HepG2 (cell line): Measurements from ENCODE around the gene CDC37. TPM values are rescaled to one million over a fixed set of nuclear protein-coding genes. Genes with fewer than 3 reads are reported as not detected.

Source experiments
- ADNP ChIP-seq: sonication (generic); formaldehyde crosslinking; IDR thresholded peaks from 2 replicates; pipeline ENCODE4 v1.4.0; 2020; ENCODE audit warnings: missing genetic modification reagents
- ATRX ChIP-seq: sonication (generic); formaldehyde crosslinking; IDR thresholded peaks from 2 replicates; pipeline ENCODE4 v1.4.0; 2020; ENCODE audit warnings: missing genetic modification reagents, borderline replicate concordance
- CHCHD3 ChIP-seq: sonication (generic); formaldehyde crosslinking; IDR thresholded peaks from 2 replicates; pipeline ENCODE4 v1.8.0; 2022; ENCODE audit warnings: mild to moderate bottlenecking, missing genetic modification reagents, moderate library complexity
- FOXK2 ChIP-seq: fragments of 450-650 bp; IDR thresholded peaks from 2 replicates; pipeline ENCODE4 v1.6.1; 2016
- GTF2F1 ChIP-seq: fragments of 150-350 bp; IDR thresholded peaks from 2 replicates; pipeline ENCODE4 v1.6.1; 2014; ENCODE audit warnings: low read length
- HDAC2 ChIP-seq: sonication (generic); formaldehyde crosslinking; IDR thresholded peaks from 2 replicates; pipeline ENCODE4 v1.4.0; 2020; ENCODE audit warnings: missing genetic modification reagents
- HNRNPUL1 ChIP-seq: fragments of 200-400 bp; formaldehyde crosslinking; IDR thresholded peaks from 2 replicates; pipeline ENCODE4 v1.6.1; 2017; ENCODE audit warnings: low read depth, mild to moderate bottlenecking, low read length, moderate library complexity
- IRF2 ChIP-seq: IDR thresholded peaks from 2 replicates; pipeline ENCODE4 v1.6.1; 2018; ENCODE audit warnings: missing genetic modification reagents, missing compliant biosample characterization
- PTBP1 ChIP-seq: fragments of 200-400 bp; formaldehyde crosslinking; IDR thresholded peaks from 2 replicates; pipeline ENCODE4 v1.6.1; 2018; ENCODE audit warnings: low read length, low read depth; ENCODE audit not compliant: poor library complexity, severe bottlenecking
- SRSF1 ChIP-seq: fragments of 200-400 bp; formaldehyde crosslinking; optimal IDR thresholded peaks from 2 replicates; pipeline ENCODE3; 2017; ENCODE audit warnings: mild to moderate bottlenecking, low read depth, low read length, moderate library complexity
- SRSF4 ChIP-seq: fragments of 200-400 bp; formaldehyde crosslinking; IDR thresholded peaks from one replicate; pipeline ENCODE4 v1.6.1; 2018; ENCODE audit warnings: mild to moderate bottlenecking, low read depth, low read length, moderate library complexity; ENCODE audit not compliant: poor library complexity, severe bottlenecking
- ZNF282 ChIP-seq: fragments of 450-650 bp; IDR thresholded peaks from 2 replicates; pipeline ENCODE4 v1.6.1; 2018; ENCODE audit not compliant: partially characterized antibody
- ZNF33B ChIP-seq: sonication (generic); formaldehyde crosslinking; IDR thresholded peaks from 2 replicates; pipeline ENCODE4 v1.5.1; 2020; ENCODE audit warnings: mild to moderate bottlenecking, missing genetic modification reagents
- ZNF34 ChIP-seq: sonication (generic); formaldehyde crosslinking; IDR thresholded peaks from 2 replicates; pipeline ENCODE4 v1.4.0; 2020; ENCODE audit warnings: mild to moderate bottlenecking, missing genetic modification reagents, borderline replicate concordance
- ZNF44 ChIP-seq: sonication (generic); formaldehyde crosslinking; IDR thresholded peaks from 2 replicates; pipeline ENCODE4 v1.5.1; 2020; ENCODE audit warnings: mild to moderate bottlenecking, missing genetic modification reagents
- ZNF598 ChIP-seq: sonication (generic); formaldehyde crosslinking; IDR thresholded peaks from 2 replicates; pipeline ENCODE4 v1.5.1; 2020; ENCODE audit warnings: mild to moderate bottlenecking, missing genetic modification reagents, borderline replicate concordance
- ZNF768 ChIP-seq: sonication (generic); formaldehyde crosslinking; IDR thresholded peaks from 2 replicates; pipeline ENCODE4 v1.4.0; 2020; ENCODE audit warnings: missing genetic modification reagents
- polyA plus RNA-seq, 8 experiments: library from polyadenylated mRNA; depleted of rRNA in 3 of 8; stranded (reverse) in 7 of 8; unstranded in 1 of 8; fragments of >200 nt; fragmentation: Illumina TruSeq in 4 of 8; extraction: Trizol in 4 of 8; gene quantifications; 2 replicates each; pipeline versions ENCODE4 v1.2.1 to v1.2.3, GENCODE V29; 2011 to 2016; ENCODE audit warnings: low read depth in 4 of 8, missing spikeins in 1 of 8, mixed read lengths in 1 of 8; ENCODE audit not compliant: insufficient read depth in 1 of 8
- total RNA-seq, 5 experiments: library from RNA; depleted of rRNA; stranded (reverse); fragments of >200 nt; fragmentation: Illumina TruSeq; extraction: Trizol; gene quantifications; 2 replicates each; pipeline ENCODE4 v1.2.3, GENCODE V29; 2016; ENCODE audit warnings: low read depth in 1 of 5
- TF ChIP-seq, protein P1 (sequence below): sonication (generic); formaldehyde crosslinking; IDR thresholded peaks from 2 replicates; pipeline ENCODE4 v1.8.1; 2023; ENCODE audit warnings: mild to moderate bottlenecking, moderate library complexity, missing genetic modification reagents
- TF ChIP-seq, protein P2 (sequence below): sonication (generic); formaldehyde crosslinking; IDR thresholded peaks from 2 replicates; pipeline ENCODE4 v1.5.1; 2020; ENCODE audit warnings: mild to moderate bottlenecking, missing genetic modification reagents
- TF ChIP-seq, protein P3 (sequence below): sonication (generic); formaldehyde crosslinking; IDR thresholded peaks from 2 replicates; pipeline ENCODE4 v1.5.0; 2020; ENCODE audit warnings: missing genetic modification reagents
- TF ChIP-seq, protein P4 (sequence below): sonication (generic); formaldehyde crosslinking; IDR thresholded peaks from 2 replicates; pipeline ENCODE4 v1.5.1; 2020; ENCODE audit warnings: mild to moderate bottlenecking, missing genetic modification reagents, moderate library complexity

Gene CDC37
- total and polyA plus RNA-seq, 2 of the 13 experiments (the other 11 are each of a cell fraction or from before 2014, with no cell fraction given), result 158 to 177 TPM

DNA sequence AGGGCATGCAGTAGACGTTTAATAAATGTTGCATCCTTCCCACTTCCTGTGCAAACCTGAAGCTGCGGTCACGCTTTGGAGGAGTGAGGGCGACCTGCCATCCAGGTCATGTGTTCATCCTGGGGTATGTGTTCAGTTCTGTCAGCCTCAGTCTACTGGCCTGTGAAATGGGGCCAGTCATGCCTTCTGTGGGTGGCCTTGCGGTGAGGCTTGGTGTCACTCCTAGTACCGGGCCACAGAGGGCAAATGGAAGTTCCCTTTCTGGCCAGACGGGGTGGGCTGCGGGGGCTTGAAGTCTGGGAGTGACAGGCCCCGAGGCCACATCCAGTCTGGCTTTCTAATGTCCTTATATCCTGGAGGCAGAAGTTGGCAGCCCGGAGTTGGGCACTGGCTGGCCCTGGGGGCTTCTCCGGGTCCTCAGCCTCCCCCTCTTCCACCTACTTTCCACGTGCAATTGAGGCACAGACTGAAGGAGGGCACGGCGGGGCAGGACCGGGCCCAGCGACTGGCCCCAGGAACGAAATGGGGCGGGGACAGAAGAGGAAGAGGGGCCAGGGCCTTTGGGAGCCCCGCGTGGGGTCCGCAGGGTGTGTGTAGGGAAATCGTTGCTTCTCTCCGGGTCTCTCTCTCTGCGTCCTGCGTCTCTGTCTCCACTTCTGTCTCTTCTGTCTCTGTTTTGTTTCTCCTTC is 28.1 kb upstream of the CDC37 start (continued):
- no peak for TF ChIP-seq PTBP1
- no peak for TF ChIP-seq HNRNPUL1
- no peak for TF ChIP-seq SRSF4
- TF ChIP-seq CHCHD3 (CRISPR knock-in tag), result no peak
- no peak for TF ChIP-seq ZNF44 (CRISPR knock-in tag)
- TF ChIP-seq, protein P1, sequence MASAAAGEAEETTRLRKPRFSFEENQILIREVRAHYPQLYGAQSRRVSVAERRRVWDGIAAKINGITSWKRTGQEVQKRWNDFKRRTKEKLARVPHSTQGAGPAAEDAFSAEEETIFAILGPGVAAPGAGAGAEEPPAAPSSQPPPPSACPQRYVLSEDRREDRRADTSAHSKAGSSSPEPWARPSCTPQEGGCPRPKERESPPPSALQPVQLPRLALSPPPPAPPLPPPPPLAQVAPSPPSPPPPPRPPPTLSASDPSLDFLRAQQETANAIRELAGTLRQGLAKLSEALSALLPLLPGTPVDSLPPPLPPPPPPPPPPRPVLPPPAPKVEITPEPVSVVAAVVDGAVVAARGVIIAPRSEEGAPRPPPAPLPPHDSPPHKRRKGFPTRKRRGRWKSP (CRISPR knock-in tag), result no peak
- no peak for TF ChIP-seq ATRX
- TF ChIP-seq ZNF282, result no peak
- TF ChIP-seq, protein P2, sequence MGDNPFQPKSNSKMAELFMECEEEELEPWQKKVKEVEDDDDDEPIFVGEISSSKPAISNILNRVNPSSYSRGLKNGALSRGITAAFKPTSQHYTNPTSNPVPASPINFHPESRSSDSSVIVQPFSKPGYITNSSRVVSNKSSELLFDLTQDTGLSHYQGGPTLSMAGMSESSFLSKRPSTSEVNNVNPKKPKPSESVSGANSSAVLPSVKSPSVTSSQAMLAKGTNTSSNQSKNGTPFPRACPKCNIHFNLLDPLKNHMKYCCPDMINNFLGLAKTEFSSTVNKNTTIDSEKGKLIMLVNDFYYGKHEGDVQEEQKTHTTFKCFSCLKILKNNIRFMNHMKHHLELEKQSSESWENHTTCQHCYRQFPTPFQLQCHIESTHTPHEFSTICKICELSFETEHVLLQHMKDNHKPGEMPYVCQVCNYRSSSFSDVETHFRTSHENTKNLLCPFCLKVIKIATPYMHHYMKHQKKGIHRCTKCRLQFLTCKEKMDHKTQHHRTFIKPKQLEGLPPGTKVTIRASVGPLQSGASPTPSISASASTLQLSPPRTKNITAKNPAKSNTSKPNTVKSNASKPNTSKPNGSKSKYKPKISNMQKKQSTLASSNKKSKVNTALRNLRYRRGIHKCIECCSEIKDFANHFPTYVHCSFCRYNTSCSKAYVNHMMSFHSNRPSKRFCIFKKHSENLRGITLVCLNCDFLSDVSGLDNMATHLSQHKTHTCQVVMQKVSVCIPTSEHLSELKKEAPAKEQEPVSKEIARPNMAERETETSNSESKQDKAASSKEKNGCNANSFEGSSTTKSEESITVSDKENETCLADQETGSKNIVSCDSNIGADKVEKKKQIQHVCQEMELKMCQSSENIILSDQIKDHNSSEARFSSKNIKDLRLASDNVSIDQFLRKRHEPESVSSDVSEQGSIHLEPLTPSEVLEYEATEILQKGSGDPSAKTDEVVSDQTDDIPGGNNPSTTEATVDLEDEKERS (CRISPR knock-in tag), result no peak
- no peak for TF ChIP-seq SRSF1
- TF ChIP-seq ZNF768 (CRISPR knock-in tag), result peak; percentile 6; the same call in 1 of the 2 replicates
- TF ChIP-seq IRF2, result 0 out of 2 replicates have a peak, but pooled peaks have one; percentile 5
- TF ChIP-seq, protein P3, sequence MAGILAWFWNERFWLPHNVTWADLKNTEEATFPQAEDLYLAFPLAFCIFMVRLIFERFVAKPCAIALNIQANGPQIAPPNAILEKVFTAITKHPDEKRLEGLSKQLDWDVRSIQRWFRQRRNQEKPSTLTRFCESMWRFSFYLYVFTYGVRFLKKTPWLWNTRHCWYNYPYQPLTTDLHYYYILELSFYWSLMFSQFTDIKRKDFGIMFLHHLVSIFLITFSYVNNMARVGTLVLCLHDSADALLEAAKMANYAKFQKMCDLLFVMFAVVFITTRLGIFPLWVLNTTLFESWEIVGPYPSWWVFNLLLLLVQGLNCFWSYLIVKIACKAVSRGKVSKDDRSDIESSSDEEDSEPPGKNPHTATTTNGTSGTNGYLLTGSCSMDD, result no peak
- TF ChIP-seq FOXK2, result no peak
- no peak for TF ChIP-seq ZNF598
- TF ChIP-seq GTF2F1, result no peak
- no peak for TF ChIP-seq ZNF34 (CRISPR knock-in tag)
- TF ChIP-seq, protein P4, sequence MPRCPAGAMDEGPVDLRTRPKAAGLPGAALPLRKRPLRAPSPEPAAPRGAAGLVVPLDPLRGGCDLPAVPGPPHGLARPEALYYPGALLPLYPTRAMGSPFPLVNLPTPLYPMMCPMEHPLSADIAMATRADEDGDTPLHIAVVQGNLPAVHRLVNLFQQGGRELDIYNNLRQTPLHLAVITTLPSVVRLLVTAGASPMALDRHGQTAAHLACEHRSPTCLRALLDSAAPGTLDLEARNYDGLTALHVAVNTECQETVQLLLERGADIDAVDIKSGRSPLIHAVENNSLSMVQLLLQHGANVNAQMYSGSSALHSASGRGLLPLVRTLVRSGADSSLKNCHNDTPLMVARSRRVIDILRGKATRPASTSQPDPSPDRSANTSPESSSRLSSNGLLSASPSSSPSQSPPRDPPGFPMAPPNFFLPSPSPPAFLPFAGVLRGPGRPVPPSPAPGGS (CRISPR knock-in tag), result no peak
- peak; percentile 94 for TF ChIP-seq ADNP (CRISPR knock-in tag)
- TF ChIP-seq HDAC2 (CRISPR knock-in tag), result peak; percentile 48
- no peak for TF ChIP-seq ZNF33B (CRISPR knock-in tag)
